A549 (cell line): ENCODE measurements around the gene TYW1B.
"Not testable (repeated sequence)": the region's sequence is repeated elsewhere in the genome, so short reads cannot be mapped to it uniquely, and the experiment has no call there.

Experiments used
- CTCF ChIP-seq: fragments of >200 bp; sonication (Bioruptor Twin); formaldehyde crosslinking; IDR thresholded peaks from 3 replicates; pipeline ENCODE4 v1.5.1; 2016
- HDAC2 ChIP-seq: fragments of 200-600 bp; sonication (generic); IDR thresholded peaks from 2 replicates; pipeline ENCODE4 v1.6.1; 2016
- NR3C1 ChIP-seq: fragments of >200 bp; sonication (Bioruptor Twin); formaldehyde crosslinking; IDR thresholded peaks from 3 replicates; pipeline ENCODE4 v1.6.1; 2017

GRCh38 chr7:72648574-72648973 lies 179.4 kb downstream of the TYW1B start:
- not testable (repeated sequence) for TF ChIP-seq NR3C1, CTCF, HDAC2
